H1 (cell line): ENCODE measurements around the gene CARD14. TPM values are rescaled to one million over a fixed set of nuclear protein-coding genes. Genes with fewer than 3 reads are reported as not detected.

Source experiments
- CTCF ChIA-PET: fragments of 300-600 bp; sonication (Branson Sonifier 250); formaldehyde crosslinking; loops from one replicate; lab custom pipeline; 2021; ENCODE audit not compliant: partially characterized antibody; lab: Charles Lee
- POLR2A ChIA-PET: fragments of 300-600 bp; sonication (Branson Sonifier 250); formaldehyde crosslinking; loops from one replicate; lab custom pipeline; 2021; ENCODE audit warnings: inconsistent platforms; ENCODE audit not compliant: partially characterized antibody; lab: Charles Lee
- DNase-seq, 2 experiments: peaks; one replicate each; pipeline versions ENCODE4 v3.0.0 to v3.0.0-alpha.2; 2010 to 2022; ENCODE audit warnings: low spot score in 2 of 2, low read depth in 1 of 2, mixed read lengths in 1 of 2
- FAIRE-seq: peaks from 2 replicates; lab custom pipeline; 2011; peaks lifted over from hg19 to GRCh38; lab: Jason Lieb, UNC
- H2AFZ ChIP-seq: 2 replicates; pipeline ENCODE4 v1.8.1; 2012; ENCODE audit warnings: low read length, inconsistent platforms
- H2AK5ac ChIP-seq: 2 replicates; pipeline ENCODE4 v1.6.1; 2013; ENCODE audit warnings: low read depth, low read length
- H2BK120ac ChIP-seq: replicated peaks from 2 replicates; pipeline ENCODE3; 2013; ENCODE audit warnings: low read depth, low read length, inconsistent platforms
- H2BK12ac ChIP-seq: 2 replicates; pipeline ENCODE4 v1.6.1; 2013; ENCODE audit warnings: low read depth, low read length
- H2BK15ac ChIP-seq: 2 replicates; pipeline ENCODE4 v1.6.1; 2013; ENCODE audit warnings: low read length
- H2BK20ac ChIP-seq: 2 replicates; pipeline ENCODE4 v1.6.1; 2013; ENCODE audit warnings: low read length
- H2BK5ac ChIP-seq: 2 replicates; pipeline ENCODE4 v1.6.1; 2013; ENCODE audit warnings: low read depth, low read length
- H3K14ac ChIP-seq: 2 replicates; pipeline ENCODE4 v1.6.1; 2013; ENCODE audit warnings: inconsistent platforms; ENCODE audit not compliant: insufficient read length
- H3K18ac ChIP-seq: 2 replicates; pipeline ENCODE4 v1.6.1; 2013; ENCODE audit warnings: low read length; ENCODE audit errors: extremely low read depth
- H3K23ac ChIP-seq: 2 replicates; pipeline ENCODE4 v1.6.1; 2013; ENCODE audit warnings: inconsistent platforms; ENCODE audit not compliant: insufficient read length
- H3K23me2 ChIP-seq: 2 replicates; pipeline ENCODE4 v1.6.1; 2013; ENCODE audit warnings: low read depth, low read length
- H3K27ac ChIP-seq: 2 replicates; pipeline ENCODE4 v1.6.1; 2011; ENCODE audit warnings: low read depth, low read length, inconsistent platforms
- H3K27me3 ChIP-seq, 4 experiments: replicated peaks in 1 of 4; 1 replicate in 1 of 4; 2 replicates in 3 of 4; pipeline versions ENCODE4 v1.6.1 to v1.8.1; 2011 to 2013; ENCODE audit warnings: low read length in 3 of 4, mild to moderate bottlenecking in 3 of 4, inconsistent platforms in 2 of 4, mixed read lengths in 2 of 4, moderate library complexity in 1 of 4; ENCODE audit not compliant: control insufficient read depth in 3 of 4, insufficient read depth in 3 of 4; ENCODE audit errors: extremely low read depth in 1 of 4
- H3K36me3 ChIP-seq, 4 experiments: 2 replicates each; pipeline versions ENCODE4 v1.6.1 to v1.8.1; 2011 to 2013; ENCODE audit warnings: mild to moderate bottlenecking in 4 of 4, low read length in 3 of 4, moderate library complexity in 2 of 4, control low read depth in 1 of 4, inconsistent platforms in 1 of 4; ENCODE audit not compliant: insufficient read depth in 4 of 4, control insufficient read depth in 2 of 4
- H3K4ac ChIP-seq: replicated peaks from 2 replicates; pipeline ENCODE3; 2013; ENCODE audit warnings: low read length, low read depth, mixed read lengths, inconsistent platforms; ENCODE audit not compliant: insufficient read length
- H3K4me1 ChIP-seq, 4 experiments: replicated peaks in 1 of 4; 1 replicate in 1 of 4; 2 replicates in 3 of 4; pipeline versions ENCODE4 v1.6.1 to v1.8.1; 2011 to 2013; ENCODE audit warnings: low read length in 3 of 4, inconsistent platforms in 2 of 4, mixed read lengths in 1 of 4; ENCODE audit not compliant: insufficient read depth in 4 of 4, control insufficient read depth in 3 of 4
- H3K4me2 ChIP-seq, 2 experiments: 2 replicates each; pipeline versions ENCODE4 v1.6.1 to v1.8.1; 2011 to 2013; ENCODE audit warnings: low read depth in 2 of 2, low read length in 2 of 2, control low read depth in 1 of 2, inconsistent platforms in 1 of 2, mild to moderate bottlenecking in 1 of 2; ENCODE audit not compliant: insufficient read depth in 1 of 2
- H3K4me3 ChIP-seq, 4 experiments: fragments of 200-600, 300-600 bp in 1 of 4; sonication (generic), shearing (Covaris generic), sonication (Bioruptor Twin) in 1 of 4; 2 replicates each; pipeline versions ENCODE4 v1.5.1 to v1.8.1; 2011 to 2016; ENCODE audit warnings: low read length in 4 of 4, low read depth in 3 of 4, control low read depth in 2 of 4, inconsistent platforms in 2 of 4, mild to moderate bottlenecking in 2 of 4, mixed read lengths in 1 of 4, moderate library complexity in 1 of 4; ENCODE audit not compliant: insufficient read depth in 2 of 4; ENCODE audit errors: extremely low read depth in 1 of 4
- H3K56ac ChIP-seq: replicated peaks from 2 replicates; pipeline ENCODE3; 2013; ENCODE audit warnings: low read depth, mild to moderate bottlenecking, mixed read lengths, low read length, inconsistent platforms; ENCODE audit not compliant: insufficient read length
- H3K79me1 ChIP-seq: 2 replicates; pipeline ENCODE4 v1.6.1; 2013; ENCODE audit warnings: low read depth, low read length, control low read depth
- H3K79me2 ChIP-seq, 2 experiments: 2 replicates each; pipeline versions ENCODE4 v1.6.1 to v1.8.1; 2012 to 2013; ENCODE audit warnings: low read length in 2 of 2, mild to moderate bottlenecking in 2 of 2, inconsistent platforms in 1 of 2; ENCODE audit not compliant: insufficient read depth in 2 of 2, control insufficient read depth in 1 of 2
- H3K9ac ChIP-seq, 4 experiments: replicated peaks in 1 of 4; 1 replicate in 1 of 4; 2 replicates in 3 of 4; pipeline versions ENCODE4 v1.6.1 to v1.8.1; 2011 to 2013; ENCODE audit warnings: low read depth in 3 of 4, low read length in 3 of 4, control low read depth in 2 of 4, mild to moderate bottlenecking in 2 of 4, moderate library complexity in 2 of 4, inconsistent platforms in 1 of 4; ENCODE audit errors: extremely low read depth in 1 of 4
- H3K9me3 ChIP-seq, 2 experiments: 2 replicates each; pipeline versions ENCODE4 v1.6.1 to v1.8.1; 2012 to 2013; ENCODE audit warnings: mild to moderate bottlenecking in 2 of 2, moderate library complexity in 2 of 2, control low read depth in 1 of 2, inconsistent platforms in 1 of 2, low read depth in 1 of 2, low read length in 1 of 2, mixed read lengths in 1 of 2; ENCODE audit not compliant: insufficient read depth in 2 of 2
- H4K20me1 ChIP-seq, 2 experiments: replicated peaks in 1 of 2; 2 replicates each; pipeline versions ENCODE3 to v1.8.1; 2011 to 2013; ENCODE audit warnings: inconsistent platforms in 2 of 2, low read length in 2 of 2, mild to moderate bottlenecking in 1 of 2; ENCODE audit not compliant: insufficient read depth in 2 of 2, control insufficient read depth in 1 of 2
- H4K5ac ChIP-seq: 2 replicates; pipeline ENCODE4 v1.6.1; 2013; ENCODE audit warnings: low read length, low read depth, mixed read lengths, inconsistent platforms; ENCODE audit not compliant: insufficient read length
- H4K8ac ChIP-seq: 2 replicates; pipeline ENCODE4 v1.8.0; 2013; ENCODE audit warnings: mild to moderate bottlenecking, moderate library complexity, low read length, inconsistent platforms; ENCODE audit not compliant: insufficient read depth; ENCODE audit errors: extremely low read depth
- H4K91ac ChIP-seq: replicated peaks from 2 replicates; pipeline ENCODE3; 2013; ENCODE audit warnings: low read length, mixed read lengths, inconsistent platforms; ENCODE audit not compliant: insufficient read length
- CEBPB ChIP-seq: IDR thresholded peaks from 2 replicates; pipeline ENCODE4 v1.6.1; 2012; ENCODE audit warnings: low read depth, low read length
- E2F6 ChIP-seq: IDR thresholded peaks from 2 replicates; pipeline ENCODE4 v1.6.1; 2012; ENCODE audit warnings: inconsistent platforms
- KDM1A ChIP-seq: fragments of 200-600, 300-600 bp; sonication (generic); IDR thresholded peaks from 2 replicates; pipeline ENCODE4 v1.7.1; 2016; ENCODE audit warnings: mild to moderate bottlenecking, low read length, borderline replicate concordance
- RXRA ChIP-seq: IDR thresholded peaks from 2 replicates; pipeline ENCODE4 v1.6.1; 2011; ENCODE audit warnings: low read depth, mild to moderate bottlenecking, low read length, moderate library complexity; ENCODE audit not compliant: insufficient read depth
- WGBS, 2 experiments: shearing (Covaris generic) in 1 of 2; methylation state at CpG; one replicate each; pipeline versions ENCODE4 v1.1.6 to v1.1.7; 2013 to 2015; ENCODE audit warnings: low lambda C conversion rate in 2 of 2, mixed read lengths in 2 of 2, inconsistent platforms in 1 of 2, low coverage in 1 of 2, missing lambda C conversion rate in 1 of 2; ENCODE audit not compliant: insufficient replicate concordance in 2 of 2, insufficient coverage in 1 of 2, insufficient read length in 1 of 2; ENCODE audit errors: extremely low coverage in 1 of 2, missing lambda C conversion rate in 1 of 2; 5-methylcytosine and 5-hydroxymethylcytosine counted together
- polyA plus RNA-seq, 7 experiments: library from polyadenylated mRNA; depleted of rRNA in 3 of 7; stranded (reverse) in 5 of 7; unstranded in 2 of 7; fragments of >200 nt in 5 of 7; fragments of 200-250 nt in 2 of 7; gene quantifications; 1 replicate in 5 of 7; 2 replicates in 1 of 7; 4 replicates in 1 of 7; pipeline versions ENCODE4 v1.2.1 to v1.2.3, GENCODE V29; 2011 to 2013; ENCODE audit warnings: missing spikeins in 2 of 7, mixed read lengths in 2 of 7
- total RNA-seq: library from RNA; stranded (reverse); fragmentation: NEBNext Ultra II Directional; extraction: Animal tissue kit (Norgen Biotek cat#: 25700); gene quantifications from 2 replicates; pipeline ENCODE4 v1.2.1, GENCODE V29; 2021

CARD14 gene
- total and polyA plus RNA-seq, 2 of the 8 experiments (the other 6 are each of a cell fraction or from before 2014, with no cell fraction given): 0.08 TPM; not detected in 1

- no peaks in the 10 kb centered on the region for H3K9me3 ChIP-seq
- no peak overlapping the region for H3K9ac ChIP-seq
- no peaks in the 10 kb centered on the region for H3K79me2 ChIP-seq
- peaks cover 5 to 13% (median 7%) of the 10 kb centered on the region in 4 experiments for H3K4me1 ChIP-seq
- no peak overlapping the region for H4K91ac ChIP-seq
- H3K27me3 ChIP-seq: no peaks in the 10 kb centered on the region
- H2BK12ac ChIP-seq: no peak overlapping the region
- no peak overlapping the region for H3K4me2 ChIP-seq
- no peak overlapping the region for H3K18ac ChIP-seq
- H3K79me1 ChIP-seq: no peaks in the 10 kb centered on the region
- H2BK20ac ChIP-seq: no peak overlapping the region
- H2BK120ac ChIP-seq: no peak overlapping the region
- no peak overlapping the region for H2BK15ac ChIP-seq
- WGBS, 2 experiments: 94% methylated on average over 4 of the region's 4 CpGs; no CpG with 5 or more reads in 1 of the 2 experiments
- TF ChIP-seq KDM1A: no peak
- no peak for TF ChIP-seq CEBPB
- TF ChIP-seq E2F6: no peak
- TF ChIP-seq RXRA: no peak
- H3K4ac ChIP-seq: no peak overlapping the region
- no peaks in the 10 kb centered on the region for H3K23me2 ChIP-seq
- no peaks in the 10 kb centered on the region for H3K36me3 ChIP-seq
- H4K5ac ChIP-seq: no peak overlapping the region
- no peak overlapping the region for H3K14ac ChIP-seq
- no peak overlapping the region for H2AFZ ChIP-seq
- POLR2A ChIA-PET: interaction anchor here (0.9 to 1.1 kb wide), 2 partner anchors 19 to 24 kb away, joined by 3 to 4 read pairs; no protein-coding TSS in a partner anchor
- no peak overlapping the region for H4K8ac ChIP-seq
- H3K27ac ChIP-seq: no peak overlapping the region
- H2BK5ac ChIP-seq: no peak overlapping the region
- H3K23ac ChIP-seq: no peak overlapping the region
- CTCF ChIA-PET: interaction anchor here (0.9 to 1.8 kb wide), 3 partner anchors 32 to 89 kb away, joined by 3 to 7 read pairs (median 3); no protein-coding TSS in a partner anchor
- no peaks in the 10 kb centered on the region for H4K20me1 ChIP-seq
- H3K56ac ChIP-seq: no peak overlapping the region
- no peak for DNase-seq
- no peak overlapping the region for H2AK5ac ChIP-seq
- no peak overlapping the region for H3K4me3 ChIP-seq
- FAIRE-seq: no peak
These were observed 6.5 kb upstream of the CARD14 start for GRCh38 chr17:80163336-80163735.
